MG63 (cell line): ENCODE results near the gene HELZ2. TPM values are rescaled to one million over a fixed set of nuclear protein-coding genes. Genes with fewer than 3 reads are reported as not detected.
"Not testable (repeated sequence)": the region's sequence is repeated elsewhere in the genome, so short reads cannot be mapped to it uniquely, and the experiment has no call there.

Experiments
- DNase-seq: peaks from one replicate; pipeline ENCODE4 v3.0.0-alpha.2; 2020
- H3K27me3 ChIP-seq: fragments of 250-450 bp; sonication (Bioruptor Pico); 2 replicates; pipeline ENCODE4 v1.5.1; 2020; ENCODE audit warnings: mild to moderate bottlenecking, moderate library complexity
- H3K36me3 ChIP-seq: fragments of 250-450 bp; sonication (Bioruptor Pico); 2 replicates; pipeline ENCODE4 v1.5.1; 2020; ENCODE audit warnings: mild to moderate bottlenecking, moderate library complexity
- H3K4me3 ChIP-seq: fragments of 250-450 bp; sonication (Bioruptor Pico); 2 replicates; pipeline ENCODE4 v1.5.1; 2020; ENCODE audit warnings: mild to moderate bottlenecking, moderate library complexity
- H3K9me3 ChIP-seq: fragments of 250-450 bp; sonication (Bioruptor Pico); 2 replicates; pipeline ENCODE4 v1.5.1; 2020; ENCODE audit warnings: mild to moderate bottlenecking, moderate library complexity
- total RNA-seq: library from RNA; depleted of rRNA; stranded (reverse); fragments of >200 nt; shearing (Covaris generic); gene quantifications from 2 replicates; pipeline ENCODE4 v1.2.3, GENCODE V29; 2014; ENCODE audit warnings: low replicate concordance

HELZ2 gene
- total RNA-seq, 1 experiment from 2014 or later, result 26.4 TPM

- no peaks in the 10 kb centered on the region for H3K27me3 ChIP-seq
- H3K4me3 ChIP-seq, result no peak overlapping the region
- no peak for DNase-seq
- no peaks in the 10 kb centered on the region for H3K9me3 ChIP-seq
- peaks cover 66% of the 10 kb centered on the region for H3K36me3 ChIP-seq
These were observed 11.4 kb downstream of the HELZ2 start for GRCh38 chr20:63562461-63563224.

- peaks cover 59% of the 10 kb centered on the region for H3K36me3 ChIP-seq
- DNase-seq, result no peak
- no peak overlapping the region for H3K4me3 ChIP-seq
- no peaks in the 10 kb centered on the region for H3K27me3 ChIP-seq
- H3K9me3 ChIP-seq, result no peaks in the 10 kb centered on the region
These were observed 12.2 kb downstream of the HELZ2 start for GRCh38 chr20:63561624-63562396.

DNA sequence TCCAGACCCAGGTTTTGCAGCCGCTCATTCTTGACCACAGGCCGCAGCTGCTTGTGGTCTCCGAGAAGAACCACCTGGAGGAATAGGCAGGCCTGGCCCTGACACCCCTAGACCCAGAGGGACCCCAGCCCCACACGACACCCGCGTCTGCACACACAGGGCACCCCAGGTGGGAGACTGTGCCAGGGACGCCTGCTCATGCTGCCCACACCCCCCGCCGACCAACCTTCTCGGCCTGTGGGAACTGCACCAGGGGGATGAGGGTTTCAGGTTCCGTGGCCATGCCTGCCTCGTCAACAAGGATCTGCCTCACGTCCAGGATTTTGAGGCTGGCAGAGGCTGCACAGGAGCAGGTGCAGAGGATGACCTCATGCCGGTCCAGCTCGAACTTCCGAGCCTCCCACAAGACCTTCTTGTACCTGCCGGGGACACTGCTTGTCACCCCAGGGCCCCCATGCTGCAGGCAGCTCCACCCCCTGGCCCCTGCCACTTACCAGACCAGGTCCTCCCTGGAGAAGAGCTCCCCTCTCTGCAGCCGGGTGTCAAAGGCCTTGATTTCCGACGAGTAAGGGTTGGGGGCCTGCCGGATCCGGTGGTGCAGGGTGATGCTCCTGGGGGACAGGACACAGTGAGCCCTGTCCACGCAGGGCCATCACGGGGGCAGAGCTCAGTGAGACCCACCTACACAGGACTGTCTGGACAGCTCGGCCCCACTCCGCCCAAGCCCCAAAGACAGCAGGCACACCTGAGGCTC lies 13.0 kb downstream of the HELZ2 start:
- Histone ChIP-seq H3K4me3 (no peak overlapping the region), H3K27me3 (no peaks in the 10 kb centered on the region), H3K36me3 (peaks cover 55% of the 10 kb centered on the region), H3K9me3 (no peaks in the 10 kb centered on the region)
- no peak for DNase-seq

DNA sequence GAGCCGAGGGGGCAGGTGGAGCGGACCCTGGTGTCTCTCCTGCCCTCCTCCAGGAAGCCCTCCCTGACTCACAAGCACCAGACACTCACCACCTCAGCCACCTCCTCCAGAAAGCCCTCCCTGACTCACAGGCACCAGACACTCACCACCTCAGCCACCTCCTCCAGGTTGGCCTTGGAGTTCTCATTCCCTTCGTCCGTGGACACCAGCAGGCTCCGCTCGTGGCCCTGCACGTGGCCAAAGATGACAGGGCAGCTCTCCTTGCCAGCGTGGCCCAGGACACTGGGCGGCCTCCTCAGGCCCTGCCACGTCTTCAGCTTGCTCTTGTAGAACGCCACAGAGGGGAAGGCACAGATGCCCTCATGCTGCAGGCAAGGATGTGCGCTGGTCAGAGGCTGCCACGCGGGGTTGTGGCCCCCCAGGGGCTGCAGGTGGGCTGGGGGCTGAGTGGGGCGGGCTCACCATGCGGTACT lies 13.7 kb downstream of the HELZ2 start:
- no peaks in the 10 kb centered on the region for H3K27me3 ChIP-seq
- DNase-seq, result no peak
- peaks cover 48% of the 10 kb centered on the region for H3K36me3 ChIP-seq
- no peaks in the 10 kb centered on the region for H3K9me3 ChIP-seq
- no peak overlapping the region for H3K4me3 ChIP-seq

- peaks cover 45% of the 10 kb centered on the region for H3K36me3 ChIP-seq
- not testable (repeated sequence) for H3K4me3 ChIP-seq, H3K27me3 ChIP-seq, DNase-seq, H3K9me3 ChIP-seq
These were observed 14.3 kb downstream of the HELZ2 start for GRCh38 chr20:63559485-63560332.

DNA sequence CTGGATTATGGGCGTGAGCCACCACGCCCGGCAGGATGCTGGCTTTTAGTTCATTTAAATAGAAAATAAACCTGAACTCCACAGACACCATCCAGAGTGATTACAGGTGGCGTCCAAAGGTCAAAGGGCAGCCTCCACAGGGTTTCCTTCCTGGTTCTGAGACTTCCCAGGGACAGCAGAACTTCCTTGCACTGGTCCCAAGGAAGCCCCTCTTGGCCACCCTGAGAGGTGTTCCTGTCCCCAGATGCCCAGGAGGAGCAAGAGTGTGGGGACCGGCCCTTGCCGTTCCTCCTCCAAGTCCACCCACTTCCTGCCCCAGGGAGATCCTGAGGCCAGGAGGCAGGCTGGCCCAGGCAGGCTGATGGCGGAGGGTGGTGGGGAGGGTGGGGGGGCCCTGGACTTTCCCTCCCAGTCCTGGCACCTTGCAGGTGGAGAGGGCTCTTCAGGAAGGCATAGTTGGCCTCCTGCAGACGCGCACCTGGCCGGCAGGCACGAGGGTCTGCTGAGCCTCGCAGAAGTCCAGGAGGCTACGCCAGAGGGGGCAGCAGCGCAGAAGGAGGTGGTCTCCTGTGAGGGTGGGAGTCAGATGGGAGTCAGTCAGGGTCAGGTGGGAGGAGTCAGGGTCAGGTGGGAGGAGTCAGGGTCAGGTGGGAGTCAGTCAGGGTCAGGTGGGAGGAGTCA lies 15.1 kb downstream of the HELZ2 start:
- no peak for DNase-seq
- Histone ChIP-seq H3K36me3 (peaks cover 43% of the 10 kb centered on the region), H3K9me3 (no peaks in the 10 kb centered on the region), H3K27me3 (no peaks in the 10 kb centered on the region), H3K4me3 (no peak overlapping the region)

GRCh38 chr20:63557481-63557891 lies 16.6 kb downstream of the HELZ2 start:
- H3K27me3 ChIP-seq, result no peaks in the 10 kb centered on the region
- peaks cover 29% of the 10 kb centered on the region for H3K36me3 ChIP-seq
- H3K9me3 ChIP-seq, result no peaks in the 10 kb centered on the region
- H3K4me3 ChIP-seq, result no peak overlapping the region
- DNase-seq, result no peak

GRCh38 chr20:63556873-63557478 lies 17.1 kb downstream of the HELZ2 start:
- Histone ChIP-seq H3K4me3 (no peak overlapping the region), H3K36me3 (peaks cover 26% of the 10 kb centered on the region), H3K9me3 (no peaks in the 10 kb centered on the region), H3K27me3 (no peaks in the 10 kb centered on the region)
- DNase-seq, result no peak

DNA sequence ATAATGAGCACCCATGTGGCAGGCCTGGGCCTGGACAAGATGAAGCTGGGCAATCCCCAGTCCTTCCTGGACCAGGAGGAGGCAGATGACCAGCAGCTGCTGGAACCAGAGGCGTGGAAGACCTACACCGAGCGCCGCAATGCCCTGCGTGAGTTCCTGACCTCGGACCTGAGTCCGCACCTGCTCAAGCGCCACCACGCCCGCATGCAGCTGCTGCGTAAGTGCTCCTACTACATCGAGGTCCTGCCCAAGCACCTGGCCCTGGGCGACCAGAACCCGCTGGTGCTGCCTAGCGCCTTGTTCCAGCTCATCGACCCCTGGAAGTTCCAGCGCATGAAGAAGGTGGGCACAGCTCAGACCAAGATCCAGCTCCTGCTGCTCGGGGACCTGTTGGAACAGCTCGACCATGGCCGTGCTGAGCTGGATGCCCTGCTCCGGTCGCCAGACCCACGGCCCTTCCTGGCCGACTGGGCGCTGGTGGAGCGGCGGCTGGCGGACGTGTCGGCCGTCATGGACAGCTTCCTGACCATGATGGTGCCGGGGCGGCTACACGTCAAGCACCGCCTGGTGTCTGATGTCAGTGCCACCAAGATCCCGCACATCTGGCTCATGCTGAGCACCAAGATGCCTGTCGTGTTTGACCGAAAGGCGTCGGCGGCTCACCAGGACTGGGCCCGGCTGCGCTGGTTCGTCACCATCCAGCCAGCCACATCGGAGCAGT lies 18.2 kb downstream of the HELZ2 start:
- peaks cover 17% of the 10 kb centered on the region for H3K36me3 ChIP-seq
- no peaks in the 10 kb centered on the region for H3K27me3 ChIP-seq
- no peak overlapping the region for H3K4me3 ChIP-seq
- no peak for DNase-seq
- H3K9me3 ChIP-seq, result no peaks in the 10 kb centered on the region

DNA sequence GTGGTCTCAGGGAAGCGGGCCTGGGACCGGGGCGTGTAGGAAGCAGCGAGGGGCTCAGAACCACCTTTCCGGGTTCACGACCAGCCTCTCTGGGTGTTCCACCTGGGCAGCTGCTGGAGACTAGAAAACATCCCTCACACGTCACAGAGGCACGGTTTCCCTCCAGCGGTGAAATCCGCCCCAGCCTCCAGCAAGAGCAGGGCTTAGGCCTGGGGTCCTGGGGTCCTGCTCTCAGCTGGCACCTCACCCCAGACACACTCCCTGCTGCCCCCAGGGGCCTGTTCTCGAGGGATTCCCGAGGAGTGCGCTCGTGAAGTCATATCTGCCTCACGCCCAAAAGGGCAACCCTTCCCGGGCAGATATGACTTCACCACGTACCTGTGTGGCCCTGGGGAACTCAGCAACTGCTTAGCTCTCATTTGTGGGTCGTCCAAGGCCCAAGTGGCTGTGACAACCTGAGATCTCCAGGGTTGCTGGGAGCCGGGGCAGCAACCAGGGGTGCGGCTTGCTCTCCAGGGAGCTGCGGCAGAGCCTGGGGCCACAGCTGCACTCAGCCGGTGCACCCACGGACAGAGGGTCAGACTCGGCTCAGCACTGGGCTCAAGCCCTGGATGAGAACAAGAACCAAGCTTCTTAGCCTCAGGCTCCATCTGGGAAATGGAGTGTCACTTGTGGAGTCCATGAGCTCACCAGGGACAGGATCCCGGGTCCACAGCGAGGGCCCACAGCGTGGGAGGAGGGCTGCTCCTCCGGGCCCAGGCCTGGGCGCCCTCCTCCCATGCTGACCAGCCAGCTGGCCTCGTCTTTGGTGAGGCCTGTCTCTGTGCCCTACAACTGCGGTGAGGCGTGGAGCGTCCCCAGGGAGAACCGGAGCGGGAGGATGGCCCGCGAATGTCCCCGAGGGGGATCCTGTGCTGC lies 19.4 kb downstream of the HELZ2 start:
- no peaks in the 10 kb centered on the region for H3K27me3 ChIP-seq
- DNase-seq, result no peak
- H3K4me3 ChIP-seq, result no peak overlapping the region

DNA sequence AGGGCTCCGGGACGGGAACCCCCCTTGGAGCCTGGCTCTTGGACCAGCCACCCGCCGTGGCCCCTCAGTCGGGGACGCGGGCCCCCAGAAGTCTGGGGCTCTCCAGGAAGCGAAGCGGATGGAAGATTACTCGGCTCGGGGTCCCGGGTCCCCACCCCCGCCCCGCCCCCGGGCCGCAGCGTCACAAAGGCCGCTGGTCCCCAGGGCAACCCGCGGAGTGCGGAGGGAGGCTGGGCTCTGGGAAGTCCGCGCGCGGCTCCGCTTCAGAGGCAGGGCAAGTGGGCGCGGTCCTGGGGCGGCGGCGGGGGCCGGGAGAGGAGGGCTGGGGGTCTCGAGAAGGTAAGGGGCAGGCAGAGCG lies 20.1 kb downstream of the HELZ2 start, which contains the start of gene FNDC11:
TSS of gene FNDC11 (plus strand) at position 227 of the 358 bp plus-strand sequence. CDS start 1,505 bp downstream, outside the sequence.
- H3K9me3 ChIP-seq, result no peaks in the 10 kb centered on the region
- no peak within 1 kb of the TSS for H3K4me3 ChIP-seq
- DNase-seq, result no peak
- no peaks in the 10 kb centered on the region for H3K27me3 ChIP-seq
- peaks cover 5% of the 10 kb centered on the region for H3K36me3 ChIP-seq

More for the DNA sequence above, 19.4 kb downstream of the HELZ2 start:
- H3K36me3 ChIP-seq, result peaks cover 5% of the 10 kb centered on the region
- H3K9me3 ChIP-seq, result no peaks in the 10 kb centered on the region

DNA sequence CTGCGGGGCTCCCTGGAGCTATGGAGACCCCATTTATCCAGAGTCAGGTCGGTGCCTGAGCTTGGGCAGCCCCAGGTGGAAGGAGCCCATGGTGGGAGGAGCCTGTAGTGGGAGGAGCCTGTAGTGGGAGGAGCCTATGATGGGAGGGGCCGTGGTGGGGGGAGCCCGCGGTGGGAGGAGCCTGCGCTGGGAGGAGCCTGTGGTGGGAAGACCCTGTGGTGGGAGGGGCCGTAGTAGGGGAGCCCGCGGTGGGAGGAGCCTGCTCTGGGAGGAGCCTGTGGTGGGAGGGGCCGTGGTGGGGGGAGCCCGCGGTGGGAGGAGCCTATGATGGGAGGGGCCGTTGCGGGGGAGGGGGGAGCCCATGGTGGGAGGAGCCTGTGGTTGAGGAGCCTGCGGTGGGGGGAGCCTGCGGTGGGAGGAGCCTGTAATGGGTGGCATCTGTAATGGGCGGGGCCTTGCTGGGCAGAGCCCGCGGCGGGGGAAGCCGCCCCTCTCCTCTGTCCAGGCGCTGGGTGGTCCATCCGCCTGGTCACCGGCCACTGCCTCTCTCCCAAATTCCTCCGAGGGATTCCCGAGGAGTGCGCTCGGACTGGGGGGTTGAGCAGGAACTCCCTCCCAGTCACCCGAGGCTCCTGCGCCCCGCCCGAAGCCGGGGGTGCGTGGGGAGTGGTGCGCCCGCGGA lies 20.6 kb downstream of the HELZ2 start:
- Histone ChIP-seq H3K27me3 (no peaks in the 10 kb centered on the region), H3K36me3 (no peaks in the 10 kb centered on the region)

GRCh38 chr20:63552481-63553249 lies 21.4 kb downstream of the HELZ2 start:
- no peaks in the 10 kb centered on the region for H3K27me3 ChIP-seq
- no peaks in the 10 kb centered on the region for H3K9me3 ChIP-seq
- H3K4me3 ChIP-seq, result no peak overlapping the region
- no peak for DNase-seq
- no peaks in the 10 kb centered on the region for H3K36me3 ChIP-seq

More for the DNA sequence above, 20.6 kb downstream of the HELZ2 start:
- H3K9me3 ChIP-seq, result no peaks in the 10 kb centered on the region
- no peak overlapping the region for H3K4me3 ChIP-seq
- peak; percentile 61 for DNase-seq
